HCT116 (cell line): ENCODE results near the gene STC2. TPM values are rescaled to one million over a fixed set of nuclear protein-coding genes. Genes with fewer than 3 reads are reported as not detected.

ENCODE experiments used
- ATAC-seq: fragments of 200-7000 bp; cut with Tn5 transposase; 2 replicates; pipeline ENCODE4 v1.9.1; 2020; ENCODE audit warnings: mild to moderate bottlenecking, moderate library complexity
- BruUV-seq: library from RNA; stranded (reverse); fragments of 400-500 nt; replicated peaks from 2 replicates; lab custom pipeline; 2021; lab: Mats Ljungman, UMichigan
- CTCF ChIA-PET: fragments of 300-600 bp; sonication (Branson Sonifier 250); formaldehyde crosslinking; loops from one replicate; lab custom pipeline; 2021; ENCODE audit warnings: antibody characterized with exemption; lab: Charles Lee
- POLR2A ChIA-PET: fragments of 300-600, 350-600 bp; sonication (Branson Sonifier 250); formaldehyde crosslinking; loops from one replicate; lab custom pipeline; 2021; ENCODE audit warnings: antibody characterized with exemption; lab: Charles Lee
- RAD21 ChIA-PET, 2 experiments: fragments of 300-600 bp; sonication (Branson Sonifier 250); formaldehyde crosslinking; loops; one replicate each; lab custom pipeline; 2023; ENCODE audit warnings: low total read pairs in 2 of 2; ENCODE audit not compliant: uncharacterized antibody in 2 of 2, unreplicated experiment in 2 of 2, low non-redundant PET in 1 of 2; lab: Charles Lee
- DNase-seq: peaks from one replicate; pipeline ENCODE4 v3.0.0-alpha.2; 2010; ENCODE audit warnings: low read depth, low spot score
- H2AFZ ChIP-seq: fragments of 200-600 bp; shearing (Covaris generic), sonication (generic); 2 replicates; pipeline ENCODE4 v1.6.1; 2017; ENCODE audit warnings: low read depth, mixed run types, mixed read lengths, antibody characterized with exemption, low read length; ENCODE audit not compliant: poor library complexity, severe bottlenecking
- H3K27ac ChIP-seq: 2 replicates; pipeline ENCODE4 v1.5.1; 2012; ENCODE audit warnings: low read depth, low read length
- H3K27me3 ChIP-seq: fragments of 200-600 bp; sonication (generic); 2 replicates; pipeline ENCODE4 v1.6.1; 2016; ENCODE audit warnings: mixed run types, low read length, mixed read lengths; ENCODE audit not compliant: insufficient read depth
- H3K36me3 ChIP-seq, 2 experiments: fragments of 200-500 bp in 1 of 2; fragments of 200-600 bp in 1 of 2; sonication (Bioruptor generic) in 1 of 2; sonication (generic) in 1 of 2; 2 replicates each; pipeline versions ENCODE4 v1.5.1 to v1.6.1; 2014 to 2016; ENCODE audit warnings: low read length in 2 of 2, inconsistent platforms in 1 of 2, mixed read lengths in 1 of 2, mixed run types in 1 of 2; ENCODE audit not compliant: insufficient read depth in 2 of 2, control insufficient read depth in 1 of 2
- H3K4me1 ChIP-seq, 2 experiments: fragments of 200-600 bp in 1 of 2; sonication (generic) in 1 of 2; 2 replicates each; pipeline versions ENCODE4 v1.5.1 to v1.6.1; 2012 to 2017; ENCODE audit warnings: low read length in 2 of 2, inconsistent platforms in 1 of 2, mild to moderate bottlenecking in 1 of 2, mixed read lengths in 1 of 2, mixed run types in 1 of 2, moderate library complexity in 1 of 2; ENCODE audit not compliant: insufficient read depth in 2 of 2, control insufficient read depth in 1 of 2
- H3K4me2 ChIP-seq: fragments of 200-600 bp; sonication (generic); 2 replicates; pipeline ENCODE4 v1.6.1; 2017; ENCODE audit warnings: mixed run types, low read length, mixed read lengths
- H3K4me3 ChIP-seq, 2 experiments: fragments of 200-600 bp in 1 of 2; sonication (generic) in 1 of 2; replicated peaks in 1 of 2; 2 replicates each; pipeline ENCODE4 v1.5.1; 2011 to 2016; ENCODE audit warnings: low read length in 2 of 2, control low read depth in 1 of 2, low read depth in 1 of 2, mild to moderate bottlenecking in 1 of 2, mixed read lengths in 1 of 2, mixed run types in 1 of 2
- H3K79me2 ChIP-seq: fragments of 200-600 bp; sonication (generic); 2 replicates; pipeline ENCODE4 v1.6.1; 2017; ENCODE audit warnings: mild to moderate bottlenecking, mixed run types, low read length, moderate library complexity, mixed read lengths; ENCODE audit not compliant: insufficient read depth
- H3K9ac ChIP-seq: fragments of 200-600 bp; sonication (generic); 2 replicates; pipeline ENCODE4 v1.6.1; 2016; ENCODE audit warnings: low read length, mixed read lengths
- H3K9me2 ChIP-seq: fragments of 200-600 bp; sonication (generic), shearing (Covaris generic); 2 replicates; pipeline ENCODE4 v1.6.1; 2017; ENCODE audit warnings: mixed run types, mild to moderate bottlenecking, moderate library complexity; ENCODE audit not compliant: insufficient read depth
- H3K9me3 ChIP-seq, 2 experiments: fragments of 200-500 bp in 1 of 2; fragments of 200-600 bp in 1 of 2; sonication (Bioruptor generic) in 1 of 2; sonication (generic) in 1 of 2; 2 replicates each; pipeline ENCODE4 v1.6.1; 2014 to 2017; ENCODE audit warnings: low read length in 2 of 2, mixed read lengths in 2 of 2, inconsistent platforms in 1 of 2, low read depth in 1 of 2, mild to moderate bottlenecking in 1 of 2, mixed run types in 1 of 2, moderate library complexity in 1 of 2; ENCODE audit not compliant: control insufficient read depth in 1 of 2, insufficient read depth in 1 of 2
- H4K20me1 ChIP-seq: fragments of 200-600 bp; sonication (generic), shearing (Covaris generic); 2 replicates; pipeline ENCODE4 v1.6.1; 2017; ENCODE audit warnings: mixed run types, mild to moderate bottlenecking, moderate library complexity; ENCODE audit not compliant: insufficient read depth
- EZH2phosphoT487 ChIP-seq: fragments of 200-600 bp; IDR thresholded peaks from 2 replicates; pipeline ENCODE4 v1.6.1; 2018; ENCODE audit warnings: antibody characterized with exemption, borderline replicate concordance
- POLR2AphosphoS5 ChIP-seq: IDR thresholded peaks from 2 replicates; pipeline ENCODE4 v1.6.1; 2011; ENCODE audit warnings: mild to moderate bottlenecking, low read depth, low read length, moderate library complexity
- ZFX ChIP-seq: fragments of 450-650 bp; IDR thresholded peaks from 2 replicates; pipeline ENCODE4 v1.6.1; 2017
- intact Hi-C: fragments of 100-400 bp; cut with micrococcal nuclease; formaldehyde crosslinking; loops from 2 replicates; pipeline ENCODE4 v1.10.0; 2022
- total RNA-seq: library from RNA; stranded (reverse); gene quantifications from one replicate; pipeline ENCODE4 v1.2.1, GENCODE V29; 2021; ENCODE audit not compliant: unreplicated experiment
- TF ChIP-seq, protein P1 (sequence below): IDR thresholded peaks from 2 replicates; pipeline ENCODE4 v1.6.1; 2011; ENCODE audit warnings: mild to moderate bottlenecking, low read length, moderate library complexity; ENCODE audit not compliant: insufficient replicate concordance; ENCODE audit errors: extremely low read depth

Gene STC2
- total RNA-seq, 1 experiment from 2014 or later: 97.3 TPM

DNA sequence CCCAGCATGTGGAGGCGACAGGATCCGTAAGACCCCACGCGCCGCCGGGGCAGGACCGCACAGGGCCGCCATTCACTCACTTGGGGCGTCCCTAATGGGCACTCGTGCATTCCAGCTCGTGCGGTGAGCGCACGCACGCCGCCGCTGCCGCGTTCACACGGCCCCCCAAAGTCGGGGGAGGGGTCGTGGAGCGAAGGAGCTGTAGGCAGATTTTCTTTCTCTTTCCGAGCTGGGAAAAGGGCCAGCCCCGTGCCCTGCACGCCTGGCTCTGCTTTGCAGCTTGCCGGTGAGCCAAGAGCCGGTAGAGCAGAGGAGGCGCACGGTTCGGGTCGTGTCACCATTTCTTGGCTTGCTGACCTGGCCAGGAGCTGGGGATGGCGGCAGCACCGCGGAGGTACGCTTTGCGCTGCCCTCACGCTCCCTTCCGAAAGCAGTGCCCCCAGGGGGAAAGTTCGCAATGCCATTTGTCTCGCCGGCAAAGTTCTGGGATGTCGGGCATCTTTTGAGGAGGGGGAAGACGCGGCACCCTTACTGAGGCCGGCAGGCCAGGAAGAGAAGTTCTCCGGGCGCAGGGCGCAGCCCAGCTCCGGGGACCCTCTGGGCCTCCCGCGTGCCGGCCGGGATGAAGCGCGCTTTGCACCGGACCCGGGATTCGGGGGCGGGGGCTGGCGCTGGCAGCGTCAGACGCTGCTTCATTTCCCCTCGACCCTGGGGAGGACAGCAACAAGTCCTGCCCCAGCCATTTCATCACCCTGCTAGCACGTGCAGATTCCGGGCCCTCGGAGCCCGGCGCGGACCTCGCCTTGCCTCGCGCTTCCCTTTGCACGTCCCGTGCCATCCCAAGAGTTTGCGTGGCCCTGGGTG, 898 bp downstream of the STC2 start:
- ATAC-seq: 0 out of 2 replicates have a peak, but pooled peaks have one; percentile 0
- BruUV-seq: no TSS peak
- Histone ChIP-seq H3K36me3 (peaks cover 19 to 36% of the 10 kb centered on the region in 2 experiments), H3K4me2 (peak overlapping the region; percentile 98), H2AFZ (no peak overlapping the region), H3K27ac (peak overlapping the region; percentile 85), H3K9ac (peak overlapping the region; percentile 90), H3K4me1 (peaks cover 15 to 50% of the 10 kb centered on the region in 2 experiments; a peak in 3 of 4 replicates), H3K9me2 (no peaks in the 10 kb centered on the region), H3K9me3 (no peaks in the 10 kb centered on the region), H4K20me1 (peaks cover 7% of the 10 kb centered on the region; the same call in 1 of the 2 replicates), H3K27me3 (no peaks in the 10 kb centered on the region), H3K4me3 (peak overlapping the region; percentile 94 to 96), H3K79me2 (peaks cover 58% of the 10 kb centered on the region)
- ChIA-PET RAD21 (interaction anchor here in 1 of 2 experiments (1.1 kb wide), 1 partner anchor 33 kb away, joined by 4 read pairs; no protein-coding TSS in a partner anchor), POLR2A (interaction anchor here (0.6 to 7.0 kb wide), 13 partner anchors 10 to 368 kb away, joined by 3 to 67 read pairs (median 7); partner anchors contain the start of gene RPL26L1), CTCF (interaction anchor here (6.2 kb wide), 1 partner anchor 34 kb away, joined by 113 read pairs; no protein-coding TSS in a partner anchor)
- DNase-seq: no peak
- TF ChIP-seq ZFX (0 out of 2 replicates have a peak, but pooled peaks have one; percentile 30), POLR2AphosphoS5 (peak; percentile 40; the same call in 1 of the 2 replicates), EZH2phosphoT487 (no peak)
- TF ChIP-seq, protein P1, sequence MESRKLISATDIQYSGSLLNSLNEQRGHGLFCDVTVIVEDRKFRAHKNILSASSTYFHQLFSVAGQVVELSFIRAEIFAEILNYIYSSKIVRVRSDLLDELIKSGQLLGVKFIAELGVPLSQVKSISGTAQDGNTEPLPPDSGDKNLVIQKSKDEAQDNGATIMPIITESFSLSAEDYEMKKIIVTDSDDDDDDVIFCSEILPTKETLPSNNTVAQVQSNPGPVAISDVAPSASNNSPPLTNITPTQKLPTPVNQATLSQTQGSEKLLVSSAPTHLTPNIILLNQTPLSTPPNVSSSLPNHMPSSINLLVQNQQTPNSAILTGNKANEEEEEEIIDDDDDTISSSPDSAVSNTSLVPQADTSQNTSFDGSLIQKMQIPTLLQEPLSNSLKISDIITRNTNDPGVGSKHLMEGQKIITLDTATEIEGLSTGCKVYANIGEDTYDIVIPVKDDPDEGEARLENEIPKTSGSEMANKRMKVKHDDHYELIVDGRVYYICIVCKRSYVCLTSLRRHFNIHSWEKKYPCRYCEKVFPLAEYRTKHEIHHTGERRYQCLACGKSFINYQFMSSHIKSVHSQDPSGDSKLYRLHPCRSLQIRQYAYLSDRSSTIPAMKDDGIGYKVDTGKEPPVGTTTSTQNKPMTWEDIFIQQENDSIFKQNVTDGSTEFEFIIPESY: no peak
- intact Hi-C loops: loop anchor here (5.0 kb wide), 2 partner anchors 125 to 290 kb away; partner anchors contain the start of gene BOD1
